Ishikawa (cell line): ENCODE results near the gene WWTR1.

Source experiments
- CEBPB ChIP-seq: IDR thresholded peaks from 2 replicates; pipeline ENCODE4 v1.6.1; 2012
- CREB1 ChIP-seq: IDR thresholded peaks from 2 replicates; pipeline ENCODE4 v1.6.1; 2012; ENCODE audit warnings: low read depth
- EGR1 ChIP-seq: IDR thresholded peaks from 2 replicates; pipeline ENCODE4 v1.6.1; 2012
- EP300 ChIP-seq: IDR thresholded peaks from 2 replicates; pipeline ENCODE4 v1.6.1; 2012; ENCODE audit warnings: borderline replicate concordance
- FOXM1 ChIP-seq: IDR thresholded peaks from 2 replicates; pipeline ENCODE4 v1.6.1; 2012; ENCODE audit warnings: low read depth, borderline replicate concordance
- NFIC ChIP-seq: IDR thresholded peaks from 2 replicates; pipeline ENCODE4 v1.6.1; 2012
- RAD21 ChIP-seq: IDR thresholded peaks from 2 replicates; pipeline ENCODE4 v1.6.1; 2012; ENCODE audit warnings: low read depth
- TAF1 ChIP-seq: IDR thresholded peaks from 2 replicates; pipeline ENCODE4 v1.6.1; 2012; ENCODE audit warnings: low read depth, mild to moderate bottlenecking
- TCF12 ChIP-seq: IDR thresholded peaks from 2 replicates; pipeline ENCODE4 v1.6.1; 2012; ENCODE audit warnings: low read depth
- TEAD4 ChIP-seq: IDR thresholded peaks from 2 replicates; pipeline ENCODE4 v1.6.1; 2012
- YY1 ChIP-seq: IDR thresholded peaks from 2 replicates; pipeline ENCODE4 v1.6.1; 2012; ENCODE audit warnings: low read depth
- ZBTB7A ChIP-seq: IDR thresholded peaks from 2 replicates; pipeline ENCODE4 v1.6.1; 2012; ENCODE audit warnings: low read depth
- TF ChIP-seq, protein P1 (sequence below): IDR thresholded peaks from 2 replicates; pipeline ENCODE4 v1.6.1; 2012
- TF ChIP-seq, protein P2 (sequence below): IDR thresholded peaks from 2 replicates; pipeline ENCODE4 v1.6.1; 2012
- TF ChIP-seq, protein P3 (sequence below): IDR thresholded peaks from 2 replicates; pipeline ENCODE4 v1.6.1; 2012; ENCODE audit warnings: low read depth, mild to moderate bottlenecking

WWTR1 gene

DNA sequence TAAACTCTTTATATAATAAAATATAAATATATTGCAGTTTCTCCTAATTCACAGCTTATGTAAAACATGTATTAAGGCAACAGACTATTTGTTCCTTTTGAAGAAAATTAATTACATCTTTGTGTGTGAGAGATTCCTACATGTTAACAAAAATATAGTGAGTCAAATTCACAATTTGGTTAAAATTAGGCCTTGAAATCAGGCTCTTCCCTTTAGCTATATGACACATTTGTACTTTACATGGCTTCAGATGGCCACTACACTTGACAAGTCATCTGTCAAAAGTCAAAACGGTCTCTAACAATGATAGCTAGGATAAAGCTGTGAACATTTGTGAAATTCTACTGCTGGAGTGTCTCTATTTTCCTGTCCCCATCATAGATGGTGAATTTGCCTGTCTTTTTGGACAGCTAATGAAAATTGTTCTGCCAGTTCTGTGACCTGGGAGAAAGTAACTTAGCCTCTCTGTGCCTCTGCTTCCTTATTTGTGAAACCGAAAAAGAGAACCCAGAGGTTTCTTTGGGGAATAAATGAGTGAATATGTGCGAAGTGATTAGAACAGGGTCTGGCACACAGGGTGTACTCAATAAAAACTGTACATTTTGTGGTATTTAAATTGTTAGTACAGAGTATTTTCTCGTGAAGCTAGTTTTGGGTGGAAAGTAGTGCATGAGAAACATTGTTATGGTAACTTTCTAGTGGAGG, 159.7 kb downstream of the WWTR1 start:
- no peak for TF ChIP-seq YY1
- TF ChIP-seq, protein P1, sequence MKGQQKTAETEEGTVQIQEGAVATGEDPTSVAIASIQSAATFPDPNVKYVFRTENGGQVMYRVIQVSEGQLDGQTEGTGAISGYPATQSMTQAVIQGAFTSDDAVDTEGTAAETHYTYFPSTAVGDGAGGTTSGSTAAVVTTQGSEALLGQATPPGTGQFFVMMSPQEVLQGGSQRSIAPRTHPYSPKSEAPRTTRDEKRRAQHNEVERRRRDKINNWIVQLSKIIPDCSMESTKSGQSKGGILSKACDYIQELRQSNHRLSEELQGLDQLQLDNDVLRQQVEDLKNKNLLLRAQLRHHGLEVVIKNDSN = no peak
- no peak for TF ChIP-seq EGR1
- no peak for TF ChIP-seq TCF12
- no peak for TF ChIP-seq EP300
- no peak for TF ChIP-seq RAD21
- TF ChIP-seq ZBTB7A = no peak
- TF ChIP-seq, protein P2, sequence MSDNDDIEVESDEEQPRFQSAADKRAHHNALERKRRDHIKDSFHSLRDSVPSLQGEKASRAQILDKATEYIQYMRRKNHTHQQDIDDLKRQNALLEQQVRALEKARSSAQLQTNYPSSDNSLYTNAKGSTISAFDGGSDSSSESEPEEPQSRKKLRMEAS = no peak
- TF ChIP-seq, protein P3, sequence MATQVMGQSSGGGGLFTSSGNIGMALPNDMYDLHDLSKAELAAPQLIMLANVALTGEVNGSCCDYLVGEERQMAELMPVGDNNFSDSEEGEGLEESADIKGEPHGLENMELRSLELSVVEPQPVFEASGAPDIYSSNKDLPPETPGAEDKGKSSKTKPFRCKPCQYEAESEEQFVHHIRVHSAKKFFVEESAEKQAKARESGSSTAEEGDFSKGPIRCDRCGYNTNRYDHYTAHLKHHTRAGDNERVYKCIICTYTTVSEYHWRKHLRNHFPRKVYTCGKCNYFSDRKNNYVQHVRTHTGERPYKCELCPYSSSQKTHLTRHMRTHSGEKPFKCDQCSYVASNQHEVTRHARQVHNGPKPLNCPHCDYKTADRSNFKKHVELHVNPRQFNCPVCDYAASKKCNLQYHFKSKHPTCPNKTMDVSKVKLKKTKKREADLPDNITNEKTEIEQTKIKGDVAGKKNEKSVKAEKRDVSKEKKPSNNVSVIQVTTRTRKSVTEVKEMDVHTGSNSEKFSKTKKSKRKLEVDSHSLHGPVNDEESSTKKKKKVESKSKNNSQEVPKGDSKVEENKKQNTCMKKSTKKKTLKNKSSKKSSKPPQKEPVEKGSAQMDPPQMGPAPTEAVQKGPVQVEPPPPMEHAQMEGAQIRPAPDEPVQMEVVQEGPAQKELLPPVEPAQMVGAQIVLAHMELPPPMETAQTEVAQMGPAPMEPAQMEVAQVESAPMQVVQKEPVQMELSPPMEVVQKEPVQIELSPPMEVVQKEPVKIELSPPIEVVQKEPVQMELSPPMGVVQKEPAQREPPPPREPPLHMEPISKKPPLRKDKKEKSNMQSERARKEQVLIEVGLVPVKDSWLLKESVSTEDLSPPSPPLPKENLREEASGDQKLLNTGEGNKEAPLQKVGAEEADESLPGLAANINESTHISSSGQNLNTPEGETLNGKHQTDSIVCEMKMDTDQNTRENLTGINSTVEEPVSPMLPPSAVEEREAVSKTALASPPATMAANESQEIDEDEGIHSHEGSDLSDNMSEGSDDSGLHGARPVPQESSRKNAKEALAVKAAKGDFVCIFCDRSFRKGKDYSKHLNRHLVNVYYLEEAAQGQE = no peak
- no peak for TF ChIP-seq CREB1
- TF ChIP-seq CEBPB = no peak
- no peak for TF ChIP-seq NFIC
- TF ChIP-seq FOXM1 = no peak
- no peak for TF ChIP-seq TEAD4

DNA sequence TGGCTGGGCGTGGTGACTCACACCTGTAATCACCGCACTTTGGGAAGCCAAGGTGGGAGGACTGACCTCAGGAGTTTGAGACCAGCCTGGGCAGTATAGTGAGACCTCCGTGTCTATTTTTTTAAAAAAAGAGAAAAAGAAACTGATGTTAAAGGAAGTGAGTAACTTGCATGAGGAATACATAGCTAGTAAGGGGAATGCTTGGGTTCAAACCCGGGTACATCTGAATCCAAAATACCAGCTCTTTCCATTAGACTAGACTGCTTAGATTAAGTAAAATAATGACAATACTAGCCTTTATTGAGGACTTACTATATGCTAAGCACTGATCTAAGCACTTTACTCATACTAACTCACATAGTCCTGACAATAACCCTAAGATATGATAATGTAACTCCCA, 160.9 kb downstream of the WWTR1 start:
- TF ChIP-seq EP300 (no peak), TEAD4 (no peak), YY1 (no peak), NFIC (no peak), CEBPB (no peak), FOXM1 (no peak), CREB1 (no peak), TAF1 (no peak), EGR1 (no peak), RAD21 (no peak), TCF12 (no peak)
- TF ChIP-seq, protein P2 = no peak
- TF ChIP-seq, protein P1 = no peak
- TF ChIP-seq, protein P3 = no peak

DNA sequence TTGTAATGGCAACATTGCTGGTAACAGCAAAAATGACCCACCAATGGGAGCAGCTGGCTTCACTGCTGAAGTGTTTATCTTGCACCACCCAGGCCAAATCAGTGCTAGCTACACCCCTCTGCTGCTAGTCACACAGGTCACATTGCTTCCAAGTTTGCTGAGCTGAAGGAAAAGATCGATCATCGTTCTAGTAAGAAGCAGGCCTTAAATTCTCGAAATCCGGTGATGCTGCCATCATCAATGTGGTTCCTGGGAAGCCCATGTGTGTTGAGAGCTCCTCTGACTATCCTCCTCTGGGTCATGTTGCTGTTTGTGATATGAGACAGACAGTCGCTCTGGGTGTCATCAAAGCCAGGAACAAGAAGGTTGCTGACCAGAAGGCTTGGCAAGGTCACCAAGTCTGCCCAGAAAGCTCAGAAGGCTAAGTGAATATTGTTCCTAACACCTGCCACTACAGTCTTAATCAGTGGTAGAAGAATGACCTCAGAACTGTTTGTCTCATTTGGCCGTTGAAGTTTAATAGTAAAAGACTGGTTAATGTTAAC, 162.2 kb downstream of the WWTR1 start:
- TF ChIP-seq, protein P2 = no peak
- TF ChIP-seq EP300 (no peak), CREB1 (no peak), TAF1 (no peak)

DNA sequence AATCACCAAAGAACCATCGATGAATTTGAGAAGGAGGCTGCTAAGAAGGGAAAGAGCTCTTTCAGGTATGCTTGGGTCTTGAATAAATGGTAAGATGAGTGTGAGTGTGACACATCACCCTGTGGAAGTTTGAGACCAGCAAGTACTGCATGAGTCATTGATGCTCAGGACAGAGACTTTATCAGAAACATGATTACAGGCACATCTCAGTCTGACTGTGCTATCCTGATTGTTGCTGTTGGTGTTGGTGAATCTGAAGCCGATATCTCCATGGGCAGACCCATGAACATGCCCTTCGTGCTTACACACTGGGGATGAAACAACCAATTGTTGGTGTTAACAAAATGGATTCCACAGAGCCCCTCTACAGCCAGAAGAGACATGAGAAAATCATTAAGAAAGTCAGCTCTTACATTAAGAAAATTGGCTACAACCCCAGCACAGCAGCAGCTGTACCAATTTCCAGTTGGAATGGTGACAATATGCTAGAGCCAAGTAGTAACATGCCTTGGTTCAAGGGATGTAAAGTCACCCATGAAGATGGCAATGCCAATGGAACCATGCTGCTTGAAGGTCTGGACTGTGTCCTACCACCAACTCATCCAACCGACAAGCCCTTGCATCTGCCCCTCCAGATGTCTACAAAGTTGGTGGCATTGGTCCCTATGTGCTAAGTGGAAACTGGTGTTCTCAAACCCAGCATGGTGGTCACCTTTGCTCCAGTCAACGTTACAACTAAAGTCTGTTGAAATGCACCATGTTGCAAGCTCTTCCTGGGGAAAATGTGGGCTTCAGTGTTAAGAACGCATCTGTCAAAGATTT, 162.9 kb downstream of the WWTR1 start:
- TF ChIP-seq CREB1 (no peak), YY1 (no peak), ZBTB7A (no peak), NFIC (no peak), EP300 (no peak), EGR1 (no peak), RAD21 (no peak)
- TF ChIP-seq, protein P2 = no peak
- TF ChIP-seq, protein P1 = no peak
